ENCODE data around the gene ATF7. TPM values are rescaled to one million over a fixed set of nuclear protein-coding genes. Genes with fewer than 3 reads are reported as not detected.

The ATF7 gene
- polyA plus RNA-seq, 1 experiment = 27.1 TPM

GRCh38 chr12:53506881-53507602, 119.1 kb downstream of the ATF7 start, which contains the start of gene NPFF:
Gene NPFF, minus strand, starts transcription at chr12:53507484. Its CDS starts 10 bp downstream, at chr12:53507474.
- H3K4me3 ChIP-seq (ENCODE audit: low read depth, low read length) = no peak within 1 kb of the TSS
- no peaks in the 10 kb centered on the region for H3K27me3 ChIP-seq (ENCODE audit: control insufficient read depth, insufficient read depth, low read length)
- POLR2A ChIA-PET = no interaction called here
- DNase-seq (ENCODE audit: low read depth, low spot score) = no peak
- H3K9me3 ChIP-seq (ENCODE audit: control insufficient read depth, insufficient read depth, low read length) = no peaks in the 10 kb centered on the region; the same call in 1 of the 2 replicates
- H3K27ac ChIP-seq (ENCODE audit: low read depth, low read length) = no peak within 1 kb of the TSS
- no peak for TF ChIP-seq CTCF (IDR thresholded peaks at IDR 0.05; ENCODE audit: low read depth, low read length)
- CTCF ChIA-PET = interaction anchor here (0.6 to 4.5 kb wide), 5 partner anchors 9 to 186 kb away, joined by 3 to 44 read pairs (median 4); partner anchors contain the start of gene AAAS

- CTCF ChIA-PET = no interaction called here
- no peak for TF ChIP-seq CTCF (IDR thresholded peaks at IDR 0.05; ENCODE audit: low read depth, low read length)
- no peaks in the 10 kb centered on the region; the same call in 1 of the 2 replicates for H3K9me3 ChIP-seq (ENCODE audit: control insufficient read depth, insufficient read depth, low read length)
- POLR2A ChIA-PET = no interaction called here
- no peak overlapping the region for H3K4me3 ChIP-seq (ENCODE audit: low read depth, low read length)
- H3K27ac ChIP-seq (ENCODE audit: low read depth, low read length) = no peak overlapping the region
- no peak for DNase-seq (ENCODE audit: low read depth, low spot score)
- H3K27me3 ChIP-seq (ENCODE audit: control insufficient read depth, insufficient read depth, low read length) = no peaks in the 10 kb centered on the region
Observed at GRCh38 chr12:53506450-53506785, 119.8 kb downstream of the ATF7 start.

GRCh38 chr12:53505555-53506449, 120.4 kb downstream of the ATF7 start:
- TF ChIP-seq CTCF (IDR thresholded peaks at IDR 0.05; ENCODE audit: low read depth, low read length) = no peak
- no peaks in the 10 kb centered on the region; the same call in 1 of the 2 replicates for H3K9me3 ChIP-seq (ENCODE audit: control insufficient read depth, insufficient read depth, low read length)
- peak overlapping the region; percentile 31 for H3K27ac ChIP-seq (ENCODE audit: low read depth, low read length)
- no peaks in the 10 kb centered on the region for H3K27me3 ChIP-seq (ENCODE audit: control insufficient read depth, insufficient read depth, low read length)
- POLR2A ChIA-PET = no interaction called here
- H3K4me3 ChIP-seq (ENCODE audit: low read depth, low read length) = no peak overlapping the region
- CTCF ChIA-PET = no interaction called here
- DNase-seq (ENCODE audit: low read depth, low spot score) = no peak

- H3K27ac ChIP-seq (ENCODE audit: low read depth, low read length) = peak overlapping the region; percentile 31
- no peaks in the 10 kb centered on the region; the same call in 1 of the 2 replicates for H3K9me3 ChIP-seq (ENCODE audit: control insufficient read depth, insufficient read depth, low read length)
- ChIA-PET POLR2A (interaction anchor here (0.5 kb wide), 1 partner anchor 325 kb away, joined by 3 read pairs; no protein-coding TSS in a partner anchor), CTCF (no interaction called here)
- H3K4me3 ChIP-seq (ENCODE audit: low read depth, low read length) = no peak overlapping the region
- no peak for TF ChIP-seq CTCF (IDR thresholded peaks at IDR 0.05; ENCODE audit: low read depth, low read length)
- no peak for DNase-seq (ENCODE audit: low read depth, low spot score)
- no peaks in the 10 kb centered on the region for H3K27me3 ChIP-seq (ENCODE audit: control insufficient read depth, insufficient read depth, low read length)
Observed at GRCh38 chr12:53505086-53505485, 121.1 kb downstream of the ATF7 start.
